HFFc6 (cell line): Measurements from ENCODE around the gene RNASEH2C. TPM values are rescaled to one million over a fixed set of nuclear protein-coding genes. Genes with fewer than 3 reads are reported as not detected.
"Not testable (repeated sequence)": the region's sequence is repeated elsewhere in the genome, so short reads cannot be mapped to it uniquely, and the experiment has no call there.

Experiments used
- DNase-seq: peaks from one replicate; pipeline ENCODE4 v3.0.0-alpha.2; 2018
- H3K27ac Mint-ChIP-seq: 2 replicates; pipeline ENCODE4 v1.8.0; 2020; ENCODE audit warnings: mild to moderate bottlenecking, mixed read lengths
- H3K27me3 Mint-ChIP-seq: 2 replicates; pipeline ENCODE4 v1.8.0; 2021; ENCODE audit warnings: mild to moderate bottlenecking, moderate library complexity, mixed read lengths; ENCODE audit not compliant: insufficient read depth
- H3K36me3 Mint-ChIP-seq: 2 replicates; pipeline ENCODE4 v1.8.0; 2021; ENCODE audit warnings: low read depth, mixed read lengths
- H3K4me1 Mint-ChIP-seq: 2 replicates; pipeline ENCODE4 v1.8.0; 2020; ENCODE audit warnings: low read depth, mixed read lengths
- H3K4me3 Mint-ChIP-seq: 2 replicates; pipeline ENCODE4 v1.8.0; 2020; ENCODE audit warnings: mild to moderate bottlenecking, moderate library complexity, mixed read lengths
- H3K9me3 Mint-ChIP-seq: 2 replicates; pipeline ENCODE4 v1.8.0; 2020; ENCODE audit warnings: mild to moderate bottlenecking, mixed read lengths
- total RNA-seq, 6 experiments: library from RNA; stranded (reverse); fragmentation: NEBNext Ultra II Directional; extraction: Animal tissue kit (Norgen Biotek cat#: 25700); gene quantifications; 2 replicates in 1 of 6; 3 replicates in 5 of 6; pipeline ENCODE4 v1.2.3, GENCODE V29; 2021
- TF ChIP-seq, protein P1 (sequence below): fragments of 200-600 bp; sonication (generic); IDR thresholded peaks from 2 replicates; pipeline ENCODE4 v1.5.0; 2021; ENCODE audit warnings: antibody characterized with exemption, mild to moderate bottlenecking

The RNASEH2C gene
- total RNA-seq, 6 experiments from 2014 or later = 54.0 to 85.6 (median 61.4) TPM

DNA sequence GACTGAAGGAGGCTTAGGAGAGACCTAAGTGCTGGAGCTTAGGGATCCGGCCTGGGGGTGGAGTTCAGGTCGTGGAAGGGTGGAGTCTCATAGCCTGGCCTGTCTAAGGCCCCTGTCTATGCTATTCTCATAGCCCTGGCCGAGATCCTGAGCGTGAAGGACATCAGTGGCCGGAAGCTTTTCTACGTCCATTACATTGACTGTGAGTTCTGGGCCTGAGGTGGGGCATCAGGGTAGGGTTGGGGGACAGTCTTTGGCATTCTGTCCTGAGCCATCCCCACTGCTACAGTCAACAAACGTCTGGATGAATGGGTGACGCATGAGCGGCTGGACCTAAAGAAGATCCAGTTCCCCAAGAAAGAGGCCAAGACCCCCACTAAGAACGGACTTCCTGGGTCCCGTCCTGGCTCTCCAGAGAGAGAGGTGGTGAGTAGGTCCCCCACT is 7.9 kb downstream of the RNASEH2C start:
- peaks cover 5% of the 10 kb centered on the region for H3K27me3 Mint-ChIP-seq
- peak overlapping the region; percentile 94 for H3K4me3 Mint-ChIP-seq
- peaks cover 27% of the 10 kb centered on the region for H3K36me3 Mint-ChIP-seq
- peaks cover 32% of the 10 kb centered on the region for H3K4me1 Mint-ChIP-seq
- peak overlapping the region; percentile 99 for H3K27ac Mint-ChIP-seq
- TF ChIP-seq, protein P1, sequence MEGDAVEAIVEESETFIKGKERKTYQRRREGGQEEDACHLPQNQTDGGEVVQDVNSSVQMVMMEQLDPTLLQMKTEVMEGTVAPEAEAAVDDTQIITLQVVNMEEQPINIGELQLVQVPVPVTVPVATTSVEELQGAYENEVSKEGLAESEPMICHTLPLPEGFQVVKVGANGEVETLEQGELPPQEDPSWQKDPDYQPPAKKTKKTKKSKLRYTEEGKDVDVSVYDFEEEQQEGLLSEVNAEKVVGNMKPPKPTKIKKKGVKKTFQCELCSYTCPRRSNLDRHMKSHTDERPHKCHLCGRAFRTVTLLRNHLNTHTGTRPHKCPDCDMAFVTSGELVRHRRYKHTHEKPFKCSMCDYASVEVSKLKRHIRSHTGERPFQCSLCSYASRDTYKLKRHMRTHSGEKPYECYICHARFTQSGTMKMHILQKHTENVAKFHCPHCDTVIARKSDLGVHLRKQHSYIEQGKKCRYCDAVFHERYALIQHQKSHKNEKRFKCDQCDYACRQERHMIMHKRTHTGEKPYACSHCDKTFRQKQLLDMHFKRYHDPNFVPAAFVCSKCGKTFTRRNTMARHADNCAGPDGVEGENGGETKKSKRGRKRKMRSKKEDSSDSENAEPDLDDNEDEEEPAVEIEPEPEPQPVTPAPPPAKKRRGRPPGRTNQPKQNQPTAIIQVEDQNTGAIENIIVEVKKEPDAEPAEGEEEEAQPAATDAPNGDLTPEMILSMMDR = no peak
- no peaks in the 10 kb centered on the region for H3K9me3 Mint-ChIP-seq
- no peak for DNase-seq

DNA sequence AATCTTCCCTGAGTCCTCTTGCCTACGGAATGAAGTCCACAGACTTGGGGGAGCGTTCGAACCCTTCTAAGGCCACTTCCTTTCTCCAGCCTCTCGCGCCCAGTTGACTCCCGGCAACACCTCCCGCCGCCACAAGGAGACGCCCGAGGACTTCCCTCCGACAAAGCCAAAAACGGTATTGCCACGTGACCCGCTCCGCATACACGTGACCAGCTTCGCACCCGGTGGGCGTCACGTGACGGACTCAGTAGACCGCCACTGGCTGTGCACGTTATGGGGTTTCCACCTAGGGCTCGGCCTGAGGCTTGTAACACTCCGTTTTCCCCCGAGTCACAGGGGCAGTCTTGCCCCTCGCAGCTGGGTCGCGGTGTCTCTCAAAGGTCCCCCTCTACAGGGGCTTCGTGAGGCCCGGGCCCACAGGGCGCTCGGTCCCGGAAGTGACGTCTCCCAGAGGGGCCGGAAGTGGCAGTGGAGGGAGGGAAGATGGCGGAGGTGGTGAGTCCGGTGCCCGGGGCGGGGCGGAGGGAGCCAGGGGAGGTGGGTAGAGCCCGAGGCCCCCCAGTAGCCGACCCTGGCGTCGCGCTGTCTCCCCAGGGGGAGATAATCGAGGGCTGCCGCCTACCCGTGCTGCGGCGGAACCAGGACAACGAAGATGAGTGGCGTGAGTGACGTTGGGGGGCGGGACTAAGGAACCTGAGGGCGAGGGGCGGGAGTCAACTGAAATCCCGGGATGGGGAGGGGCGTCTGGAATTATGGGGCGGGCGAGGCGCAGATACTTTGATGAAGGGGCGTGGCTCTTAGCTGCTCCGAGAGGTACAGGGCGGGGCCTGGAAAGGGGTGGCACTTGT is 8.6 kb downstream of the RNASEH2C start, which contains the start of gene KAT5:
TSS of gene KAT5 (plus strand) at position 468 of the 848 bp plus-strand sequence. CDS start at position 484, 16 bp downstream.
- peak; percentile 97 for DNase-seq
- Mint-ChIP-seq H3K27me3 (peaks cover 4% of the 10 kb centered on the region; the same call in 1 of the 2 replicates), H3K36me3 (peaks cover 27% of the 10 kb centered on the region), H3K27ac (peak within 1 kb of the TSS; percentile 99), H3K4me3 (peak within 1 kb of the TSS; percentile 94), H3K4me1 (peaks cover 32% of the 10 kb centered on the region), H3K9me3 (no peaks in the 10 kb centered on the region)
- TF ChIP-seq, protein P1 = peak; percentile 98

DNA sequence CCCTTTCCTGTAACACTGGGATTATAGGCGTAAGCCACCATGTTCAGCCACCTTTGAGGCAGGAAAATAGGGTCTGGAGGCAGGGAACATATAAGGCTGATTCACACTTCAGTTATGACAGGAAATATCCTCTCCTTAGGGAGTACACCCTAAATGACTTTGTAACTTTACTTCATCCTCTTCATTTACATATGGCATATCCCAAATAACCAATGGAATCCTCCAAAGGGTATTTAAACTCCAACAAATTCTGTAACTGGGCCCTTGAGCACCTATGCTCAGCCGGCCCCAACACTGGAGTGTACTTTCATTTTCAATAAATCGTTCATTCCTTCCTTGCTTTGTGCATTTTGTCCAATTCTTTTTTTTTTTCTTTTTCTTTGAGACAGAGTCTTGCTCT is 10.2 kb downstream of the RNASEH2C start:
- Mint-ChIP-seq H3K4me1 (peaks cover 32% of the 10 kb centered on the region), H3K27me3 (peaks cover 4% of the 10 kb centered on the region; the same call in 1 of the 2 replicates), H3K36me3 (peaks cover 18% of the 10 kb centered on the region), H3K4me3 (no peak overlapping the region), H3K9me3 (no peaks in the 10 kb centered on the region), H3K27ac (no peak overlapping the region)
- DNase-seq = no peak
- TF ChIP-seq, protein P1 = no peak

DNA sequence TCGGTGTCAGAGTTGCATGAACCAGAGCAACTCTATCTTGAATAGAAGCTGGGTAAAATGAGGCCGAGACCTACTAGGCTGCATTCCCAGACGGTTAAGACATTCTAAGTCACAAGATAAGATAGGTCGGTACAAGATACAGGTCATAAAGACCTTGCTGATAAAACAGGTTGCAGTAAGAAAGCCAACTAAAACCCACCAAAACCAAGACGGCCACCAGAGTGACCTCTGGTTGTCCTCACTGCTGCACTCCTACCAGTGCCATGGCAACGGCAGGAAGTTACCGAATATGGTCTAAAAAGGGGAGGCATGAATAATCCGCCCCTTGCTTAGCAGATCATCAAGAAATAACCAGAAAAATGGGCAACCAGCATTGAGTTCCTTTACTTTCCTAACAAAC is 10.9 kb downstream of the RNASEH2C start:
- DNase-seq = no peak
- Mint-ChIP-seq H3K4me3 (no peak overlapping the region), H3K27ac (no peak overlapping the region), H3K4me1 (peaks cover 25% of the 10 kb centered on the region), H3K36me3 (peaks cover 10% of the 10 kb centered on the region), H3K27me3 (peaks cover 6% of the 10 kb centered on the region; the same call in 1 of the 2 replicates), H3K9me3 (no peaks in the 10 kb centered on the region)
- TF ChIP-seq, protein P1 = no peak

DNA sequence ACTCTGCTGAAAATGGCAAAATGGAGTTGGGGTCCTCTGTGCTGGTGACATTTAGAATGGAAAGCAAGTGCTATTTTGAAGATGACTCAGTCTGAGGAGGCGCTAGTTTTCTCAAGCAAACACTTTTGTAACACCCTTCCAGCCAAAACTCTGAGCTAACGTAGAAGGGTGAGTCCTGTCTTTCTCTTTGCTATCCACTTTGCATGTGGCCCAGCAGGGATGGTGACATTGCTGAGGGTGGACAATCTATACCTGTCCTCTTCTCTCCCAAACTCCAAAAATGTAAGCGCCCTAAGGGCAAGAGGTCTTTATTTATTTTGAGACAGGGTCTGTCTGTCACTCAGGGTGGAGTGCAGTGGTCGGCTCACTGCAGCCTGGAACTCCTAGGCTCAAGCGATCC is 12.1 kb downstream of the RNASEH2C start:
- Mint-ChIP-seq H3K4me1 (peaks cover 19% of the 10 kb centered on the region), H3K4me3 (no peak overlapping the region), H3K27ac (no peak overlapping the region), H3K9me3 (no peaks in the 10 kb centered on the region), H3K36me3 (peaks cover under 1% of the 10 kb centered on the region; the same call in 1 of the 2 replicates), H3K27me3 (peaks cover 6% of the 10 kb centered on the region)
- TF ChIP-seq, protein P1 = no peak
- DNase-seq = no peak

DNA sequence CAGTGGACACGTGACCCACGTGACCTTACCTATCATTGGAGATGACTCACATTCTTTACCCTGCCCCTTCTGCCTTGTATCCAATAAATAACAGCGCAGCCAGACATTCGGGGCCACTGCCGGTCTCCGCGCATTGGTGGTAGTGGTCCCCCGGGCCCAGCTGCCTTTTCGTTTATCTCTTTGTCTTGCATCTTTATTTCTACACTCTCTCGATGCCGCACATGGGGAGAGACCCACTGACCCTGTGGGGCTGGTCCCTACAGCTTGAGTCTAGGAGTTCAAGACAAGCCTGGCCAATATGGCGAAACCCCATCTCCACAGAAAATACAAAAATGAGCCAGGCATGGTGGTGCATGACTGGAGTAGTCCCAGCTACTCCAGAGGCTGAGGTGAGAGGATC is 13.6 kb downstream of the RNASEH2C start:
- Mint-ChIP-seq H3K4me1 (peaks cover 11% of the 10 kb centered on the region), H3K27me3 (peaks cover 12% of the 10 kb centered on the region)
- not testable (repeated sequence) for H3K36me3 Mint-ChIP-seq, H3K27ac Mint-ChIP-seq, H3K4me3 Mint-ChIP-seq, DNase-seq, H3K9me3 Mint-ChIP-seq
